ENCODE data around the gene ZNF646.

DNA sequence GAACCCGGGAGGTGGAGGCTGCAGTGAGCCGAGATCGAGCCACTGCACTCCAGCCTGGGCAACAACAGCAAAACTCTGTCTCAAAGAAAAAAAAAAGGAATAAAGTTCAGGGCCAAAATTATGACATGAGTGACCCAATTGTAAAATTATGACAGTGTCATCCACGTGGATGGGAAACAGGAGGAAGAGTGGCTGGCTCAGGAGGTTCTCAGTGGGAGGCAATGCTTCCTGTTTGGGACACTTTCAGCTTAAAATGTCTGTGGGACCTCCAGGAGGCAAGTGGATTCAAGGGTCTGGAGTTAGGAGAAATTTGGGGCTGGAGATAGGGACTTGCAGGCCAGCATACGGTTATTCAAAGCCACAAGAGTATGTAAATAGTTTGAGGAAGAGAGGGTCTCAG lies 48.9 kb upstream of the ZNF646 start:
- TF ChIP-seq, protein P1, sequence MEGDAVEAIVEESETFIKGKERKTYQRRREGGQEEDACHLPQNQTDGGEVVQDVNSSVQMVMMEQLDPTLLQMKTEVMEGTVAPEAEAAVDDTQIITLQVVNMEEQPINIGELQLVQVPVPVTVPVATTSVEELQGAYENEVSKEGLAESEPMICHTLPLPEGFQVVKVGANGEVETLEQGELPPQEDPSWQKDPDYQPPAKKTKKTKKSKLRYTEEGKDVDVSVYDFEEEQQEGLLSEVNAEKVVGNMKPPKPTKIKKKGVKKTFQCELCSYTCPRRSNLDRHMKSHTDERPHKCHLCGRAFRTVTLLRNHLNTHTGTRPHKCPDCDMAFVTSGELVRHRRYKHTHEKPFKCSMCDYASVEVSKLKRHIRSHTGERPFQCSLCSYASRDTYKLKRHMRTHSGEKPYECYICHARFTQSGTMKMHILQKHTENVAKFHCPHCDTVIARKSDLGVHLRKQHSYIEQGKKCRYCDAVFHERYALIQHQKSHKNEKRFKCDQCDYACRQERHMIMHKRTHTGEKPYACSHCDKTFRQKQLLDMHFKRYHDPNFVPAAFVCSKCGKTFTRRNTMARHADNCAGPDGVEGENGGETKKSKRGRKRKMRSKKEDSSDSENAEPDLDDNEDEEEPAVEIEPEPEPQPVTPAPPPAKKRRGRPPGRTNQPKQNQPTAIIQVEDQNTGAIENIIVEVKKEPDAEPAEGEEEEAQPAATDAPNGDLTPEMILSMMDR (IDR thresholded peaks at IDR 0.05; ENCODE audit: insufficient read depth, low read length), result no peak
- no peak for TF ChIP-seq POLR2AphosphoS5 (IDR thresholded peaks at IDR 0.05; ENCODE audit: low read depth)
- TF ChIP-seq, protein P2, sequence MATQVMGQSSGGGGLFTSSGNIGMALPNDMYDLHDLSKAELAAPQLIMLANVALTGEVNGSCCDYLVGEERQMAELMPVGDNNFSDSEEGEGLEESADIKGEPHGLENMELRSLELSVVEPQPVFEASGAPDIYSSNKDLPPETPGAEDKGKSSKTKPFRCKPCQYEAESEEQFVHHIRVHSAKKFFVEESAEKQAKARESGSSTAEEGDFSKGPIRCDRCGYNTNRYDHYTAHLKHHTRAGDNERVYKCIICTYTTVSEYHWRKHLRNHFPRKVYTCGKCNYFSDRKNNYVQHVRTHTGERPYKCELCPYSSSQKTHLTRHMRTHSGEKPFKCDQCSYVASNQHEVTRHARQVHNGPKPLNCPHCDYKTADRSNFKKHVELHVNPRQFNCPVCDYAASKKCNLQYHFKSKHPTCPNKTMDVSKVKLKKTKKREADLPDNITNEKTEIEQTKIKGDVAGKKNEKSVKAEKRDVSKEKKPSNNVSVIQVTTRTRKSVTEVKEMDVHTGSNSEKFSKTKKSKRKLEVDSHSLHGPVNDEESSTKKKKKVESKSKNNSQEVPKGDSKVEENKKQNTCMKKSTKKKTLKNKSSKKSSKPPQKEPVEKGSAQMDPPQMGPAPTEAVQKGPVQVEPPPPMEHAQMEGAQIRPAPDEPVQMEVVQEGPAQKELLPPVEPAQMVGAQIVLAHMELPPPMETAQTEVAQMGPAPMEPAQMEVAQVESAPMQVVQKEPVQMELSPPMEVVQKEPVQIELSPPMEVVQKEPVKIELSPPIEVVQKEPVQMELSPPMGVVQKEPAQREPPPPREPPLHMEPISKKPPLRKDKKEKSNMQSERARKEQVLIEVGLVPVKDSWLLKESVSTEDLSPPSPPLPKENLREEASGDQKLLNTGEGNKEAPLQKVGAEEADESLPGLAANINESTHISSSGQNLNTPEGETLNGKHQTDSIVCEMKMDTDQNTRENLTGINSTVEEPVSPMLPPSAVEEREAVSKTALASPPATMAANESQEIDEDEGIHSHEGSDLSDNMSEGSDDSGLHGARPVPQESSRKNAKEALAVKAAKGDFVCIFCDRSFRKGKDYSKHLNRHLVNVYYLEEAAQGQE (IDR thresholded peaks at IDR 0.05; ENCODE audit: insufficient replicate concordance, low read depth), result no peak
